OCI-LY3 (cell line): ENCODE results near the gene JAML.

Experiments used
- H2AFZ ChIP-seq: fragments of 200-600, 300-600 bp; shearing (Covaris generic); 2 replicates; pipeline ENCODE4 v1.6.0; 2014; ENCODE audit warnings: antibody characterized with exemption, low read depth, low read length
- H3K27ac ChIP-seq: fragments of 200-600, 300-600 bp; sonication (generic); 2 replicates; pipeline ENCODE4 v1.5.1; 2014; ENCODE audit warnings: mild to moderate bottlenecking, low read length, moderate library complexity, mixed read lengths
- H3K27me3 ChIP-seq: fragments of 200-600, 300-600 bp; sonication (generic); 2 replicates; pipeline ENCODE4 v1.6.1; 2014; ENCODE audit warnings: low read depth, low read length, mixed read lengths
- H3K36me3 ChIP-seq: fragments of 200-600, 300-600 bp; sonication (generic); replicated peaks from 2 replicates; pipeline ENCODE3; 2014; ENCODE audit warnings: low read depth, low read length, mixed read lengths
- H3K4me1 ChIP-seq: fragments of 300-600, 200-600 bp; sonication (generic); 2 replicates; pipeline ENCODE4 v1.6.1; 2014; ENCODE audit warnings: low read length, mixed read lengths
- H3K4me2 ChIP-seq: fragments of 200-600, 300-600 bp; sonication (generic); 2 replicates; pipeline ENCODE4 v1.6.1; 2014; ENCODE audit warnings: low read length, mixed read lengths
- H3K4me3 ChIP-seq: fragments of 300-600, 200-600 bp; sonication (generic); 2 replicates; pipeline ENCODE4 v1.5.1; 2014; ENCODE audit warnings: antibody characterized with exemption, mild to moderate bottlenecking, low read length, moderate library complexity
- H3K79me2 ChIP-seq: fragments of 300-600, 200-600 bp; shearing (Covaris generic); 2 replicates; pipeline ENCODE4 v1.6.1; 2014; ENCODE audit warnings: mild to moderate bottlenecking, low read length, mixed read lengths
- H3K9ac ChIP-seq: fragments of 300-600, 200-600 bp; shearing (Covaris generic); 2 replicates; pipeline ENCODE4 v1.6.0; 2014; ENCODE audit warnings: mild to moderate bottlenecking, low read length, moderate library complexity
- H3K9me3 ChIP-seq: fragments of 200-600, 300-600 bp; shearing (Covaris generic); 2 replicates; pipeline ENCODE4 v1.6.1; 2014; ENCODE audit warnings: low read length, mixed read lengths; ENCODE audit not compliant: insufficient read depth
- H4K20me1 ChIP-seq: fragments of 200-600, 300-600 bp; sonication (generic); 2 replicates; pipeline ENCODE4 v1.6.1; 2016; ENCODE audit warnings: low read length, mixed read lengths; ENCODE audit not compliant: insufficient read depth
- EZH2phosphoT487 ChIP-seq: fragments of 200-600 bp; shearing (Covaris generic); IDR thresholded peaks from 2 replicates; pipeline ENCODE4 v1.6.1; 2018; ENCODE audit warnings: antibody characterized with exemption, mixed run types, low read depth
- TF ChIP-seq, protein P1 (sequence below): fragments of 200-600, 300-600 bp; sonication (generic); IDR thresholded peaks from 2 replicates; pipeline ENCODE4 v1.5.1; 2014; ENCODE audit warnings: antibody characterized with exemption, low read length, low read depth

Gene JAML

GRCh38 chr11:118202599-118203422 is 22.0 kb downstream of the JAML start:
- Histone ChIP-seq H3K36me3 (no peaks in the 10 kb centered on the region), H3K4me1 (peaks cover 18% of the 10 kb centered on the region), H3K4me3 (no peak overlapping the region), H3K9me3 (no peaks in the 10 kb centered on the region), H3K4me2 (no peak overlapping the region), H2AFZ (no peak overlapping the region), H3K27ac (no peak overlapping the region), H4K20me1 (no peaks in the 10 kb centered on the region), H3K79me2 (no peaks in the 10 kb centered on the region), H3K27me3 (no peaks in the 10 kb centered on the region), H3K9ac (no peak overlapping the region)
- TF ChIP-seq, protein P1, sequence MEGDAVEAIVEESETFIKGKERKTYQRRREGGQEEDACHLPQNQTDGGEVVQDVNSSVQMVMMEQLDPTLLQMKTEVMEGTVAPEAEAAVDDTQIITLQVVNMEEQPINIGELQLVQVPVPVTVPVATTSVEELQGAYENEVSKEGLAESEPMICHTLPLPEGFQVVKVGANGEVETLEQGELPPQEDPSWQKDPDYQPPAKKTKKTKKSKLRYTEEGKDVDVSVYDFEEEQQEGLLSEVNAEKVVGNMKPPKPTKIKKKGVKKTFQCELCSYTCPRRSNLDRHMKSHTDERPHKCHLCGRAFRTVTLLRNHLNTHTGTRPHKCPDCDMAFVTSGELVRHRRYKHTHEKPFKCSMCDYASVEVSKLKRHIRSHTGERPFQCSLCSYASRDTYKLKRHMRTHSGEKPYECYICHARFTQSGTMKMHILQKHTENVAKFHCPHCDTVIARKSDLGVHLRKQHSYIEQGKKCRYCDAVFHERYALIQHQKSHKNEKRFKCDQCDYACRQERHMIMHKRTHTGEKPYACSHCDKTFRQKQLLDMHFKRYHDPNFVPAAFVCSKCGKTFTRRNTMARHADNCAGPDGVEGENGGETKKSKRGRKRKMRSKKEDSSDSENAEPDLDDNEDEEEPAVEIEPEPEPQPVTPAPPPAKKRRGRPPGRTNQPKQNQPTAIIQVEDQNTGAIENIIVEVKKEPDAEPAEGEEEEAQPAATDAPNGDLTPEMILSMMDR, result no peak
- no peak for TF ChIP-seq EZH2phosphoT487

GRCh38 chr11:118201966-118202365 is 22.8 kb downstream of the JAML start:
- Histone ChIP-seq H3K9me3 (no peaks in the 10 kb centered on the region), H3K36me3 (no peaks in the 10 kb centered on the region), H4K20me1 (no peaks in the 10 kb centered on the region), H3K27ac (no peak overlapping the region), H3K4me3 (no peak overlapping the region), H3K79me2 (no peaks in the 10 kb centered on the region), H3K27me3 (peaks cover 5% of the 10 kb centered on the region), H3K9ac (no peak overlapping the region), H3K4me2 (no peak overlapping the region), H3K4me1 (peaks cover 15% of the 10 kb centered on the region), H2AFZ (no peak overlapping the region)
- TF ChIP-seq, protein P1, result no peak
- TF ChIP-seq EZH2phosphoT487, result no peak

GRCh38 chr11:118200901-118201680 is 23.7 kb downstream of the JAML start:
- TF ChIP-seq, protein P1, result no peak
- TF ChIP-seq EZH2phosphoT487, result no peak
- Histone ChIP-seq H3K4me2 (no peak overlapping the region), H3K27ac (no peak overlapping the region)

DNA sequence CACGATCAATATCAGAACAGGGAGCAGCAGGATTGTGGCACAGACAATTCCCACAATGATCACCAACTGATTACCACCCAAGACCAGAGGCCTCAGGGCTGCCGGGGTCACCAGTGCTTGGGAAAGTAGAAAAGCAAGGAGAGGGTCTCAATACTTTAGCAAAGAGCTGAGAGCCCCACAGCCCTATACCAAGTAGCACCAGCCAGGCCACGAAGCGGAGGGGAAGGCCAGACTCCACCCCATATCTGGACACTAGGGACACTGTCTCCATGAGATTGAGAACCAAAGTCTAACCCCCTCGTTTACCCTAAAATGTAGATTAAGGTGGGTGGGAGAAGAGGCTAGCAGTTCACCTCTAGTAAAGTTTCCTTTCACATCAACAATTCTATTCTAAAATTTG is 24.3 kb downstream of the JAML start:
- Histone ChIP-seq H3K4me2 (no peak overlapping the region), H4K20me1 (no peaks in the 10 kb centered on the region), H3K9ac (no peak overlapping the region), H3K79me2 (no peaks in the 10 kb centered on the region), H3K4me3 (no peak overlapping the region), H3K27ac (no peak overlapping the region), H3K4me1 (0 out of 2 replicates have a peak, but pooled peaks cover 3% of the 10 kb centered on the region), H3K36me3 (no peaks in the 10 kb centered on the region), H2AFZ (no peak overlapping the region), H3K9me3 (no peaks in the 10 kb centered on the region), H3K27me3 (peaks cover 5% of the 10 kb centered on the region)
- TF ChIP-seq, protein P1, result no peak
- no peak for TF ChIP-seq EZH2phosphoT487

More at GRCh38 chr11:118200901-118201680, 23.7 kb downstream of the JAML start:
- Histone ChIP-seq H3K9ac (no peak overlapping the region), H3K79me2 (no peaks in the 10 kb centered on the region), H3K4me3 (no peak overlapping the region), H3K27me3 (peaks cover 5% of the 10 kb centered on the region), H3K4me1 (peaks cover 6% of the 10 kb centered on the region), H4K20me1 (no peaks in the 10 kb centered on the region), H3K36me3 (no peaks in the 10 kb centered on the region), H3K9me3 (no peaks in the 10 kb centered on the region), H2AFZ (no peak overlapping the region)
